H9 (cell line): ENCODE measurements around the gene AKAP14. TPM values are rescaled to one million over a fixed set of nuclear protein-coding genes. Genes with fewer than 3 reads are reported as not detected.

Source experiments
- DNase-seq: peaks from one replicate; pipeline ENCODE4 v3.0.0-alpha.2; 2017
- H2AFZ ChIP-seq: one replicate; pipeline ENCODE4 v1.6.1; 2013; ENCODE audit warnings: mild to moderate bottlenecking, low read length, control low read depth, moderate library complexity
- H2AK5ac ChIP-seq: 2 replicates; pipeline ENCODE4 v1.6.1; 2013; ENCODE audit warnings: low read length, control low read depth, mixed read lengths; ENCODE audit not compliant: insufficient read length
- H2BK120ac ChIP-seq: one replicate; pipeline ENCODE4 v1.6.1; 2013; ENCODE audit warnings: low read depth, mild to moderate bottlenecking, low read length, control low read depth, inconsistent platforms; ENCODE audit not compliant: poor library complexity, severe bottlenecking
- H2BK12ac ChIP-seq: 2 replicates; pipeline ENCODE4 v1.6.1; 2013; ENCODE audit warnings: low read length, control low read depth, mixed read lengths, low read depth; ENCODE audit not compliant: insufficient read length
- H2BK15ac ChIP-seq: 2 replicates; pipeline ENCODE4 v1.6.1; 2013; ENCODE audit warnings: low read depth, low read length, control low read depth
- H2BK20ac ChIP-seq: one replicate; pipeline ENCODE4 v1.6.1; 2013; ENCODE audit warnings: low read depth, mild to moderate bottlenecking, low read length, control low read depth, inconsistent platforms; ENCODE audit not compliant: poor library complexity, severe bottlenecking
- H2BK5ac ChIP-seq: 2 replicates; pipeline ENCODE4 v1.6.1; 2013; ENCODE audit warnings: low read length, control low read depth, mixed read lengths; ENCODE audit not compliant: insufficient read length
- H3K14ac ChIP-seq: 2 replicates; pipeline ENCODE4 v1.6.1; 2013; ENCODE audit warnings: low read length, control low read depth; ENCODE audit not compliant: insufficient read depth
- H3K18ac ChIP-seq: 2 replicates; pipeline ENCODE4 v1.6.1; 2013; ENCODE audit warnings: low read depth, mild to moderate bottlenecking, mixed read lengths, low read length, control low read depth; ENCODE audit not compliant: insufficient read length
- H3K23ac ChIP-seq: 2 replicates; pipeline ENCODE4 v1.6.1; 2013; ENCODE audit warnings: low read length, control low read depth, mixed read lengths, low read depth; ENCODE audit not compliant: insufficient read length
- H3K23me2 ChIP-seq: 2 replicates; pipeline ENCODE4 v1.6.1; 2013; ENCODE audit warnings: low read depth, mild to moderate bottlenecking, mixed read lengths, low read length, control low read depth; ENCODE audit not compliant: insufficient read length, poor library complexity, severe bottlenecking
- H3K27ac ChIP-seq: 2 replicates; pipeline ENCODE4 v1.5.1; 2013; ENCODE audit warnings: low read length, control low read depth, mixed read lengths, low read depth; ENCODE audit not compliant: insufficient read length
- H3K27me3 ChIP-seq: 2 replicates; pipeline ENCODE4 v1.6.1; 2013; ENCODE audit warnings: low read length, control low read depth, inconsistent platforms; ENCODE audit not compliant: insufficient read depth
- H3K4ac ChIP-seq: 2 replicates; pipeline ENCODE4 v1.6.1; 2013; ENCODE audit warnings: low read depth, mild to moderate bottlenecking, control low read depth, inconsistent platforms, low read length, moderate library complexity
- H3K4me1 ChIP-seq: 2 replicates; pipeline ENCODE4 v1.6.1; 2013; ENCODE audit warnings: low read length, control low read depth, inconsistent platforms; ENCODE audit not compliant: insufficient read depth
- H3K4me2 ChIP-seq: 2 replicates; pipeline ENCODE4 v1.6.1; 2013; ENCODE audit warnings: low read length, control low read depth, mixed read lengths; ENCODE audit not compliant: insufficient read length, insufficient read depth
- H3K56ac ChIP-seq: 2 replicates; pipeline ENCODE4 v1.6.1; 2013; ENCODE audit warnings: low read depth, mild to moderate bottlenecking, mixed read lengths, low read length, control low read depth; ENCODE audit not compliant: insufficient read length
- H3K79me1 ChIP-seq: 2 replicates; pipeline ENCODE4 v1.6.1; 2013; ENCODE audit warnings: low read depth, mild to moderate bottlenecking, moderate library complexity, low read length, control low read depth, inconsistent platforms; ENCODE audit not compliant: insufficient read depth, poor library complexity, severe bottlenecking
- H3K79me2 ChIP-seq: 2 replicates; pipeline ENCODE4 v1.6.1; 2013; ENCODE audit warnings: low read length, control low read depth, inconsistent platforms; ENCODE audit not compliant: insufficient read depth
- H3K9ac ChIP-seq: 2 replicates; pipeline ENCODE4 v1.6.1; 2013; ENCODE audit warnings: low read length, control low read depth, mixed read lengths; ENCODE audit not compliant: insufficient read length; ENCODE audit errors: extremely low read depth
- H3K9me3 ChIP-seq: one replicate; pipeline ENCODE4 v1.6.1; 2013; ENCODE audit warnings: low read depth, low read length, inconsistent platforms; ENCODE audit not compliant: control insufficient read depth
- H3T11ph ChIP-seq: one replicate; pipeline ENCODE4 v1.6.1; 2013; ENCODE audit warnings: mild to moderate bottlenecking, low read length, control low read depth, inconsistent platforms
- H4K20me1 ChIP-seq: one replicate; pipeline ENCODE4 v1.6.1; 2013; ENCODE audit not compliant: control insufficient read depth, insufficient read length, insufficient read depth
- H4K5ac ChIP-seq: 2 replicates; pipeline ENCODE4 v1.6.1; 2013; ENCODE audit warnings: low read depth, mild to moderate bottlenecking, mixed read lengths, low read length, control low read depth; ENCODE audit not compliant: insufficient read length
- H4K8ac ChIP-seq: replicated peaks from 2 replicates; pipeline ENCODE4 v1.6.1; 2013; ENCODE audit warnings: low read length, control low read depth, mixed read lengths, low read depth; ENCODE audit not compliant: insufficient read length
- H4K91ac ChIP-seq: 2 replicates; pipeline ENCODE4 v1.6.1; 2013; ENCODE audit warnings: low read depth, mild to moderate bottlenecking, moderate library complexity, mixed read lengths, low read length, control low read depth; ENCODE audit not compliant: insufficient read length
- H3K27ac Mint-ChIP-seq, 3 experiments: 2 replicates in 2 of 3; 3 replicates in 1 of 3; pipeline ENCODE4 v1.8.0; 2020 to 2021; ENCODE audit warnings: mixed read lengths in 3 of 3, mild to moderate bottlenecking in 1 of 3, moderate library complexity in 1 of 3
- H3K27me3 Mint-ChIP-seq: 2 replicates; pipeline ENCODE4 v1.8.0; 2021; ENCODE audit warnings: low read depth, mild to moderate bottlenecking, moderate library complexity, mixed read lengths
- H3K36me3 Mint-ChIP-seq, 3 experiments: 2 replicates in 2 of 3; 3 replicates in 1 of 3; pipeline ENCODE4 v1.8.0; 2020 to 2021; ENCODE audit warnings: low read depth in 3 of 3, mixed read lengths in 3 of 3; ENCODE audit not compliant: insufficient read depth in 1 of 3
- H3K4me1 Mint-ChIP-seq, 2 experiments: 2 replicates each; pipeline ENCODE4 v1.8.0; 2020; ENCODE audit warnings: mixed read lengths in 2 of 2
- H3K4me3 Mint-ChIP-seq, 2 experiments: 2 replicates in 1 of 2; 3 replicates in 1 of 2; pipeline ENCODE4 v1.8.0; 2020 to 2021; ENCODE audit warnings: mild to moderate bottlenecking in 2 of 2, mixed read lengths in 2 of 2, moderate library complexity in 1 of 2
- H3K9me3 Mint-ChIP-seq, 2 experiments: 2 replicates in 1 of 2; 3 replicates in 1 of 2; pipeline ENCODE4 v1.8.0; 2020; ENCODE audit warnings: mild to moderate bottlenecking in 2 of 2, mixed read lengths in 2 of 2, moderate library complexity in 1 of 2
- CTCF ChIP-seq: fragments of 200-600 bp; sonication (generic); conservative IDR thresholded peaks from 3 replicates; pipeline ENCODE4 v1.8.0; 2021; ENCODE audit warnings: antibody characterized with exemption, mild to moderate bottlenecking
- WGBS: extraction: QIAGEN DNeasy Blood & Tissue Kit; methylation state at CpG from one replicate; pipeline ENCODE4 v1.1.7; 2013; ENCODE audit warnings: missing lambda C conversion rate, low lambda C conversion rate, mixed read lengths; ENCODE audit not compliant: insufficient read length; ENCODE audit errors: extremely low coverage; 5-methylcytosine and 5-hydroxymethylcytosine counted together
- long read RNA-seq: library from polyadenylated mRNA; unstranded; transcript quantifications from one replicate; pipeline ENCODE4 v2.0.0, GENCODE V29; 2020
- total RNA-seq: library from RNA; stranded (reverse); gene quantifications from 2 replicates; pipeline ENCODE4 v1.2.1, GENCODE V29; 2021

Gene AKAP14
- not detected in 2 replicates for total RNA-seq
- long read RNA-seq, result 0 reads

DNA sequence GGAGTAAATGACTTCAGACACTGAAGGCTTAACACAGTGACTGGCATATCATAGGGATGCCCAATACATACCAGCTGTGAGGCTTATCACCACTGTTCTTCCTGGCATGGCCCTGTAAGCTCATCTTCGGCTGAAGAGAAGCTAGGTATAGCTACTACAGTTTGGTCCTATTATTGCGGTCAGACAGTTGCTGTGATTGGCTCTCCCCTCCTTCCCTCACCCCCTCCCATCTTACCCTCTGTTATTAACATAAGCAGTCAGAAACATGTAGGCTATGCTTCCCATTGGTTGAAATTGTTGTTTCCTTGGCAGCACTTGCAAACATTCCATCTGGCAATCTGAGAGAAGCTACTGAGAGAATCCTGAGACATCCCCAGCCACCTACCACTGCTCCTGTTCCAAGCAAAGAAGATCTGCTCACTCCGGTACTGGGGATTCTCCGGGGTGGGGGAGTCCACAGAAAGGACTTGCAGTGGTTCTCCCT, at the start of gene AKAP14:
Gene AKAP14 (plus strand): TSS at position 51 of the 484 bp plus-strand sequence. CDS start 7,331 bp downstream, outside the sequence.
- H4K91ac ChIP-seq, result no peak within 1 kb of the TSS
- Mint-ChIP-seq H3K4me1 (peaks cover 4 to 6% of the 10 kb centered on the region in 2 experiments), H3K9me3 (peaks cover 42 to 60% of the 10 kb centered on the region in 2 experiments), H3K4me3 (peak within 1 kb of the TSS in 1 of 2 experiments; percentile 54; a peak in 2 of 5 replicates), H3K27me3 (no peaks in the 10 kb centered on the region), H3K27ac (peak within 1 kb of the TSS in 1 of 3 experiments; percentile 71; a peak in 2 of 7 replicates), H3K36me3 (peaks cover 0 to 5% (median 2%) of the 10 kb centered on the region in 3 experiments; a peak in 1 of 7 replicates)
- DNase-seq, result peak; percentile 46
- H2BK5ac ChIP-seq, result no peak within 1 kb of the TSS
- H4K8ac ChIP-seq, result no peak within 1 kb of the TSS
- H2AFZ ChIP-seq, result no peak within 1 kb of the TSS
- H3K4me1 ChIP-seq, result 0 out of 2 replicates have a peak, but pooled peaks cover 2% of the 10 kb centered on the region
- no peak within 1 kb of the TSS for H3K9ac ChIP-seq
- H3K9me3 ChIP-seq, result peaks cover 19% of the 10 kb centered on the region
- H3K4me2 ChIP-seq, result peak within 1 kb of the TSS; percentile 39
- no peaks in the 10 kb centered on the region for H3K27me3 ChIP-seq
- H4K5ac ChIP-seq, result no peak within 1 kb of the TSS
- H2BK120ac ChIP-seq, result no peak within 1 kb of the TSS
- no peaks in the 10 kb centered on the region for H3K79me1 ChIP-seq
- H3T11ph ChIP-seq, result no peak within 1 kb of the TSS
- no peak for TF ChIP-seq CTCF
- no peak within 1 kb of the TSS for H2BK15ac ChIP-seq
- no peak within 1 kb of the TSS for H3K18ac ChIP-seq
- H2BK20ac ChIP-seq, result no peak within 1 kb of the TSS
- no peak within 1 kb of the TSS for H3K27ac ChIP-seq
- WGBS, result no CpG with 5 or more reads among the region's 4 CpGs
- H3K23me2 ChIP-seq, result no peaks in the 10 kb centered on the region
- H2AK5ac ChIP-seq, result no peak within 1 kb of the TSS
- H2BK12ac ChIP-seq, result no peak within 1 kb of the TSS
- no peak within 1 kb of the TSS for H3K14ac ChIP-seq
- H4K20me1 ChIP-seq, result no peaks in the 10 kb centered on the region
- no peaks in the 10 kb centered on the region for H3K79me2 ChIP-seq
- H3K4ac ChIP-seq, result no peak within 1 kb of the TSS
- no peak within 1 kb of the TSS for H3K56ac ChIP-seq
- no peak within 1 kb of the TSS for H3K23ac ChIP-seq
